CD4-positive, alpha-beta T cell (primary cell): ENCODE measurements around the gene S100A13. TPM values are rescaled to one million over a fixed set of nuclear protein-coding genes. Genes with fewer than 3 reads are reported as not detected.
"Not testable (repeated sequence)": the region's sequence is repeated elsewhere in the genome, so short reads cannot be mapped to it uniquely, and the experiment has no call there.

ENCODE experiments used
- ATAC-seq: fragments of 200-7000 bp; cut with Tn5 transposase; one replicate; pipeline ENCODE4 v1.10.0; 2022; ENCODE audit warnings: mild to moderate bottlenecking; ENCODE audit not compliant: poor library complexity
- CTCF ChIA-PET: fragments of 350-600 bp; sonication (Branson Sonifier 250); formaldehyde crosslinking; loops from one replicate; lab custom pipeline; 2021; ENCODE audit warnings: antibody characterized with exemption, inconsistent platforms; lab: Charles Lee
- POLR2A ChIA-PET: fragments of 350-600 bp; sonication (Branson Sonifier 250); formaldehyde crosslinking; loops from one replicate; lab custom pipeline; 2021; ENCODE audit warnings: antibody characterized with exemption, inconsistent platforms; lab: Charles Lee
- DNase-seq, 14 experiments: peaks; one replicate each; pipeline ENCODE4 v3.0.0-alpha.2; 2013 to 2020; ENCODE audit warnings: mixed read lengths in 2 of 14
- H3K27ac ChIP-seq, 2 donors: one replicate each; pipeline versions ENCODE4 v1.5.1 to v1.7.0; 2013; ENCODE audit warnings: low read length in 2 of 2, low read depth in 1 of 2, mild to moderate bottlenecking in 1 of 2
- H3K27me3 ChIP-seq, 2 experiments: 1 replicate in 1 of 2; 2 replicates in 1 of 2; pipeline versions ENCODE4 v1.6.1 to v1.7.0; 2013; ENCODE audit warnings: low read length in 2 of 2, control low read depth in 1 of 2, mild to moderate bottlenecking in 1 of 2, moderate library complexity in 1 of 2; ENCODE audit not compliant: insufficient read depth in 2 of 2, control insufficient read depth in 1 of 2
- H3K36me3 ChIP-seq: one replicate; pipeline ENCODE4 v1.6.1; 2013; ENCODE audit warnings: low read length, control low read depth; ENCODE audit not compliant: insufficient read depth
- H3K4me1 ChIP-seq: one replicate; pipeline ENCODE4 v1.6.1; 2013; ENCODE audit warnings: low read length, control low read depth; ENCODE audit not compliant: insufficient read depth
- H3K4me3 ChIP-seq: one replicate; pipeline ENCODE4 v1.5.1; 2013; ENCODE audit warnings: mild to moderate bottlenecking, low read length, moderate library complexity
- H3K9me3 ChIP-seq, 2 experiments: 1 replicate in 1 of 2; 2 replicates in 1 of 2; pipeline versions ENCODE4 v1.6.1 to v1.7.0; 2013; ENCODE audit warnings: low read length in 2 of 2, mild to moderate bottlenecking in 2 of 2, control low read depth in 1 of 2, moderate library complexity in 1 of 2; ENCODE audit not compliant: control insufficient read depth in 1 of 2, insufficient read depth in 1 of 2
- H3K27ac Mint-ChIP-seq: one replicate; pipeline ENCODE4 v1.8.0; 2020; ENCODE audit warnings: mixed read lengths
- H3K27me3 Mint-ChIP-seq: one replicate; pipeline ENCODE4 v1.8.0; 2021; ENCODE audit warnings: mixed read lengths
- H3K36me3 Mint-ChIP-seq: one replicate; pipeline ENCODE4 v1.8.0; 2021; ENCODE audit warnings: low read depth, mixed read lengths
- H3K4me1 Mint-ChIP-seq: one replicate; pipeline ENCODE4 v1.8.0; 2021; ENCODE audit warnings: low read depth, mixed read lengths
- H3K4me3 Mint-ChIP-seq: one replicate; pipeline ENCODE4 v1.8.0; 2020; ENCODE audit warnings: mild to moderate bottlenecking, mixed read lengths
- H3K9me3 Mint-ChIP-seq: one replicate; pipeline ENCODE4 v1.8.0; 2020; ENCODE audit warnings: mixed read lengths
- intact Hi-C, 2 experiments: fragments of 100-400 bp; cut with DNase I in 1 of 2; cut with micrococcal nuclease in 1 of 2; formaldehyde crosslinking; loops; one replicate each; pipeline versions ENCODE4 v1.15.1 to v1.9.0; 2023 to 2025; cut with DNase I, micrococcal nuclease
- total RNA-seq, 174 experiments: library from RNA in 2 of 174; stranded (reverse) in 2 of 174; gene quantifications; one replicate each; pipeline ENCODE4 v1.2.3 and lab custom pipeline; 2021 to 2026
- TF ChIP-seq, protein P1 (sequence below): fragments of 200-600 bp; IDR thresholded peaks from one replicate; pipeline ENCODE4 v1.8.0; 2022; ENCODE audit warnings: antibody characterized with exemption, mild to moderate bottlenecking

The S100A13 gene
- total RNA-seq, 2 experiments from 2014 or later: 2.1 to 2.8 TPM

DNA sequence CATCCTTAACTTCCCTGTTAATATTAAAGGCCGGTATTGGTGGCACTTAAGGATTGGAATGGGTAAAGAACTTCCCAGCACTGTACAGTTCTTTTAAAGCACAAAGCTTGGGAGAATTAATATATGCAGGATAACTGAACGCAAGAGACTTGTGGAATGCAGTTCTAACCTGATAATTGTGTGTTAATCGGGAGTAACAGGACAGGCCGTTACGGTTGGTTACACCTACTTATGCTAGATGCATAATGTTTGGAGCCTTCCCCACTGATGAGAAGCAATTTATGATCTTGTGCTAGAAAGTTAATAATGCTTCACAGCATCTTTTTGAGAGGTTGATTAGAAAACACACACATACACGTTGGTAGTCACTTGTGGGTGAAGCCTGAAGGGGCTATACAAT is 13.6 kb upstream of the S100A13 start:
- peaks cover 34% of the 10 kb centered on the region for H3K4me1 ChIP-seq
- no peak for DNase-seq
- H3K27me3 Mint-ChIP-seq: no peaks in the 10 kb centered on the region
- TF ChIP-seq, protein P1, sequence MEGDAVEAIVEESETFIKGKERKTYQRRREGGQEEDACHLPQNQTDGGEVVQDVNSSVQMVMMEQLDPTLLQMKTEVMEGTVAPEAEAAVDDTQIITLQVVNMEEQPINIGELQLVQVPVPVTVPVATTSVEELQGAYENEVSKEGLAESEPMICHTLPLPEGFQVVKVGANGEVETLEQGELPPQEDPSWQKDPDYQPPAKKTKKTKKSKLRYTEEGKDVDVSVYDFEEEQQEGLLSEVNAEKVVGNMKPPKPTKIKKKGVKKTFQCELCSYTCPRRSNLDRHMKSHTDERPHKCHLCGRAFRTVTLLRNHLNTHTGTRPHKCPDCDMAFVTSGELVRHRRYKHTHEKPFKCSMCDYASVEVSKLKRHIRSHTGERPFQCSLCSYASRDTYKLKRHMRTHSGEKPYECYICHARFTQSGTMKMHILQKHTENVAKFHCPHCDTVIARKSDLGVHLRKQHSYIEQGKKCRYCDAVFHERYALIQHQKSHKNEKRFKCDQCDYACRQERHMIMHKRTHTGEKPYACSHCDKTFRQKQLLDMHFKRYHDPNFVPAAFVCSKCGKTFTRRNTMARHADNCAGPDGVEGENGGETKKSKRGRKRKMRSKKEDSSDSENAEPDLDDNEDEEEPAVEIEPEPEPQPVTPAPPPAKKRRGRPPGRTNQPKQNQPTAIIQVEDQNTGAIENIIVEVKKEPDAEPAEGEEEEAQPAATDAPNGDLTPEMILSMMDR: no peak
- no peaks in the 10 kb centered on the region for H3K9me3 Mint-ChIP-seq
- no peak overlapping the region for H3K4me3 Mint-ChIP-seq
- H3K27ac ChIP-seq: no peak overlapping the region
- intact Hi-C loops: no loop called here
- H3K9me3 ChIP-seq: no peaks in the 10 kb centered on the region
- H3K4me3 ChIP-seq: no peak overlapping the region
- POLR2A ChIA-PET: interaction anchor here (0.8 to 1.5 kb wide), 3 partner anchors 8 to 89 kb away, joined by 3 to 6 read pairs (median 4); no protein-coding TSS in a partner anchor
- CTCF ChIA-PET: interaction anchor here (0.6 to 0.7 kb wide), 2 partner anchors 8 to 978 kb away, joined by 3 read pairs; no protein-coding TSS in a partner anchor
- ATAC-seq: no peak
- H3K36me3 Mint-ChIP-seq: peaks cover 98% of the 10 kb centered on the region
- no peaks in the 10 kb centered on the region for H3K27me3 ChIP-seq
- H3K27ac Mint-ChIP-seq: peak overlapping the region; percentile 4
- H3K4me1 Mint-ChIP-seq: peaks cover 76% of the 10 kb centered on the region
- H3K36me3 ChIP-seq: peaks cover 98% of the 10 kb centered on the region

DNA sequence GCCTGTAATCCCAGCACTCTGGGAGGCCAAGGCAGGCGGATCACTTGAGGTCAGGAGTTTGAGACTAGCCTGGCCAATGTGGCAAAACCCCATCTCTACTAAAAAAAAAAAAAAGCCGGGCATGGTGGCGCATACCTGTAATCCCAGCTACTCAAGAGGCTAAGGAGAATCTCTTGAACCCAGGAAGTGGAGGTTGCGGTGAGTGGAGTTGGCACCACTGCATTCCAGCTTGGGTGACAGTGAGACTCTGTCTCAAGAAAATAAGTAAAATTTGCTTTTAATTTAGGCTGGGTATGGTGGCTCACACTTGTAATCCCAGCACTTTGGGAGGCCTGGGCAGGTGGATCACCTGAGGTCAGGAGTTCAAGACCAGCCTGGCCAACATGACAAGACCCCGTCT is 12.9 kb upstream of the S100A13 start:
- H3K9me3 ChIP-seq, ATAC-seq, H3K27ac Mint-ChIP-seq, H3K4me3 ChIP-seq, H3K27me3 ChIP-seq, H3K27ac ChIP-seq, DNase-seq, intact Hi-C loops, H3K4me3 Mint-ChIP-seq, H3K9me3 Mint-ChIP-seq, H3K27me3 Mint-ChIP-seq: not testable (repeated sequence)
- peaks cover 96% of the 10 kb centered on the region for H3K36me3 Mint-ChIP-seq
- ChIA-PET CTCF (interaction anchor here (0.6 to 0.7 kb wide), 2 partner anchors 9 to 978 kb away, joined by 3 read pairs; no protein-coding TSS in a partner anchor), POLR2A (interaction anchor here (0.8 to 1.5 kb wide), 3 partner anchors 9 to 89 kb away, joined by 3 to 6 read pairs (median 4); no protein-coding TSS in a partner anchor)
- Histone ChIP-seq H3K36me3 (peaks cover 94% of the 10 kb centered on the region), H3K4me1 (peaks cover 40% of the 10 kb centered on the region)
- peaks cover 74% of the 10 kb centered on the region for H3K4me1 Mint-ChIP-seq

DNA sequence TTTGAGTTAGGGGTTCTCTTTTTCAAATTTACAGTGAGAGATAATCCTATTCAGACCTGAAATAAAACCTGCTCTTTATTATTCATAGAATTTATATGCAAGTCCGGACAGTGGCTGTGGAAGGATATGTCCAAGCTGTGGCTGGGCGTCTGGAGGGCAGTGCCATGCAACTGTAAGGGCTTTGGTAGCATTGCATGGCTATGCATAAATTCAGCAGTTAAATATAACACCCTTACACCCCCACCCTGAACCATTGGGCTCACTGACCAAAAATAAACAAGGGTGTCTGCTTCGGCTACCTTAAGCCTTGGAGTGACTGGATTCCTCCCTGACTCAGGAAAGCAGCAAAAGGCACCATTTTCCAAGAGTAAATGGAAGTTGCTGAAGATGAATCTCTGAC is 12.0 kb upstream of the S100A13 start:
- no peak for ATAC-seq
- no peak for DNase-seq
- no peak overlapping the region for H3K4me3 Mint-ChIP-seq
- peaks cover 70% of the 10 kb centered on the region for H3K4me1 Mint-ChIP-seq
- no peak overlapping the region for H3K27ac Mint-ChIP-seq
- intact Hi-C loops: no loop called here
- Histone ChIP-seq H3K36me3 (peaks cover 85% of the 10 kb centered on the region), H3K9me3 (no peaks in the 10 kb centered on the region), H3K4me1 (peaks cover 39% of the 10 kb centered on the region), H3K27me3 (no peaks in the 10 kb centered on the region), H3K27ac (no peak overlapping the region), H3K4me3 (no peak overlapping the region)
- ChIA-PET POLR2A (no interaction called here), CTCF (no interaction called here)
- no peaks in the 10 kb centered on the region for H3K27me3 Mint-ChIP-seq
- H3K36me3 Mint-ChIP-seq: peaks cover 95% of the 10 kb centered on the region
- H3K9me3 Mint-ChIP-seq: no peaks in the 10 kb centered on the region
- TF ChIP-seq, protein P1: no peak

DNA sequence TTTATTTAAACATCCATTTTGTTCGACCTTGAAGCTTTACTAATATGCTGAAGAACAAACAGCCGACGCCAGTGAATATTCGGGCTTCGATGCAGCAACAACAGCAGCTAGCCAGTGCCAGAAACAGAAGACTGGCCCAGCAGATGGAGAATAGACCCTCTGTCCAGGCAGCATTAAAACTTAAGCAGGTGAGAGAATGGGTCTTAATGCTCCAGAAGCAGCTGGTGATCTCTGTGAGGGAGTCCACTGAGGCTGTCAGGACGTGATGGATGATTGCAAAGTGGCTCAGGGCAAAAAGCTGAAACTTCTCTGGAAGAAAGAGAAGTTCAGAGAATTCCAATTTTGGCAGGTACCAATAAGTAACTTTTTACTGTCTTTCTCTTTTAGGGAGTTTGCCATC is 11.0 kb upstream of the S100A13 start:
- H3K27me3 ChIP-seq: no peaks in the 10 kb centered on the region
- H3K27me3 Mint-ChIP-seq: no peaks in the 10 kb centered on the region
- H3K27ac ChIP-seq: no peak overlapping the region
- peaks cover 91% of the 10 kb centered on the region for H3K36me3 Mint-ChIP-seq
- ChIA-PET CTCF (interaction anchor here (1.1 kb wide), 1 partner anchor 11 kb away, joined by 3 read pairs; the partner anchor contains the start of gene S100A13), POLR2A (interaction anchor here (0.5 to 1.3 kb wide), 4 partner anchors 10 to 284 kb away, joined by 3 to 5 read pairs (median 4); no protein-coding TSS in a partner anchor)
- H3K9me3 Mint-ChIP-seq: no peaks in the 10 kb centered on the region
- no peaks in the 10 kb centered on the region for H3K9me3 ChIP-seq
- no peak overlapping the region for H3K27ac Mint-ChIP-seq
- peaks cover 70% of the 10 kb centered on the region for H3K4me1 Mint-ChIP-seq
- ATAC-seq (no peak), DNase-seq (no peak)
- no peak overlapping the region for H3K4me3 Mint-ChIP-seq
- TF ChIP-seq, protein P1: no peak
- intact Hi-C loops: no loop called here
- peaks cover 44% of the 10 kb centered on the region for H3K4me1 ChIP-seq
- peaks cover 75% of the 10 kb centered on the region for H3K36me3 ChIP-seq
- no peak overlapping the region for H3K4me3 ChIP-seq
